Ovary (tissue), 9 donors: ENCODE measurements around the gene GRID1. TPM values are rescaled to one million over a fixed set of nuclear protein-coding genes. Genes with fewer than 3 reads are reported as not detected.

Source experiments
- DNase-seq, 5 donors: peaks; one replicate each; pipeline ENCODE4 v3.0.0-alpha.2; 2019 to 2020
- H3K27ac ChIP-seq, 2 donors: fragments of 200-600 bp; one replicate each; pipeline versions ENCODE4 v1.5.1 to v1.8.0; 2019 to 2022
- H3K27me3 ChIP-seq: fragments of 200-600 bp; one replicate; pipeline ENCODE4 v1.8.0; 2022
- H3K36me3 ChIP-seq: fragments of 200-600 bp; sonication (generic); one replicate; pipeline ENCODE4 v1.5.1; 2019
- H3K4me1 ChIP-seq: one replicate; pipeline ENCODE4 v1.8.1; 2013; ENCODE audit warnings: mild to moderate bottlenecking, moderate library complexity; ENCODE audit not compliant: insufficient read depth
- H3K4me3 ChIP-seq: fragments of 200-600 bp; sonication (generic); one replicate; pipeline ENCODE4 v1.5.1; 2017
- H3K9me3 ChIP-seq, 2 donors: fragments of 200-600 bp in 1 of 2; sonication (generic) in 1 of 2; one replicate each; pipeline versions ENCODE4 v1.5.1 to v1.8.1; 2013 to 2019; ENCODE audit warnings: mild to moderate bottlenecking in 1 of 2, moderate library complexity in 1 of 2
- EP300 ChIP-seq: sonication (generic); formaldehyde crosslinking; IDR thresholded peaks from one replicate; pipeline ENCODE4 v1.6.1; 2017; ENCODE audit warnings: antibody characterized with exemption
- POLR2A ChIP-seq: fragments of 450-650 bp; IDR thresholded peaks from one replicate; pipeline ENCODE4 v1.6.1; 2017; ENCODE audit warnings: antibody characterized with exemption, mild to moderate bottlenecking, moderate library complexity
- WGBS, 3 donors: extraction: QIAGEN DNeasy Blood & Tissue Kit in 1 of 3; methylation state at CpG; one replicate each; pipeline versions ENCODE4 v1.1.5 to v1.1.7; 2013 to 2017; 5-methylcytosine and 5-hydroxymethylcytosine counted together
- intact Hi-C, 4 donors: fragments of 100-400 bp; cut with DNase I; formaldehyde crosslinking; loops; one replicate each; pipeline versions ENCODE4 v1.11.0 to v1.15.1; 2022 to 2023
- polyA plus RNA-seq, 2 donors: library from polyadenylated mRNA; stranded (reverse); fragments of 200-250 nt in 1 of 2; fragments of 350-450 nt in 1 of 2; fragmentation: Illumina TruSeq in 1 of 2; extraction: RNeasy Lipid Tissue Mini Kit (QIAGEN cat#74804) in 1 of 2; gene quantifications; one replicate each; pipeline ENCODE4 v1.2.3, GENCODE V29; 2013 to 2014
- total RNA-seq, 7 donors: library from RNA; depleted of rRNA in 2 of 7; stranded (reverse); fragments of >200 nt in 2 of 7; fragmentation: NEBNext Ultra II Directional in 3 of 7; extraction: Animal tissue kit (Norgen Biotek cat#: 25700) in 3 of 7; gene quantifications; one replicate each; pipeline versions ENCODE4 v1.1.0 to v1.2.4, GENCODE V29; 2016 to 2023
- TF ChIP-seq, protein P1 (sequence below), 3 donors: fragments of 450-650 bp in 2 of 3; fragments of 200-600 bp in 1 of 3; IDR thresholded peaks; one replicate each; pipeline versions ENCODE4 v1.5.1 to v1.8.0; 2016 to 2022; ENCODE audit warnings: antibody characterized with exemption in 3 of 3, mild to moderate bottlenecking in 1 of 3
- donor health status: DM: no; HTN: no; CAD: no; lungs with moderate emphysema.
- donor health status: DM: no; HTN: no; CAD: no.
- donor health status: Bipolar disorder and iron deficiency.
- donor health status: DM: yes; HTN: yes; CAD: no.
- donor health status: DM: no; HTN: no; CAD: no.
- donor health status: DM: yes; HTN: yes; CAD: no.

The GRID1 gene
- total and polyA plus RNA-seq, 9 donors, result 0.57 to 6.2 (median 1.8) TPM

DNA sequence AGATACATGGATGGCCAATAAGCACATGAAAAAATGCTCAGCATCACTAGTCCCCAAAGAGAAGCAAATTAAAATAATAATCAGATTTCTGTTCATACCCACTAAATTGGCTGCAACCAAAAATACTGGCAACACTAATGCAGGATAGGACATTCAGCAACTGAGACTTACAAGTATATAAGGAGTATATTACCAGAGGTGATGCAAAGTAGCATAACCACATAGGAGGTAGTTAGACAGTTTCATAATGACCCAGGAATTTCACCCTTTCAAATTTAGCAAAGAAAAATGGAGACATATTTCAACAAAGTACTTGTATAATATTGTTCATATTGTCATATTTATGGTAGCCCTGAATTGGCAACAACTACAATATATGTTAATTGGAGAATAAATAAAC is 727.8 kb downstream of the GRID1 start:
- no peaks in the 10 kb centered on the region for H3K9me3 ChIP-seq
- no peaks in the 10 kb centered on the region for H3K36me3 ChIP-seq
- TF ChIP-seq, protein P1, sequence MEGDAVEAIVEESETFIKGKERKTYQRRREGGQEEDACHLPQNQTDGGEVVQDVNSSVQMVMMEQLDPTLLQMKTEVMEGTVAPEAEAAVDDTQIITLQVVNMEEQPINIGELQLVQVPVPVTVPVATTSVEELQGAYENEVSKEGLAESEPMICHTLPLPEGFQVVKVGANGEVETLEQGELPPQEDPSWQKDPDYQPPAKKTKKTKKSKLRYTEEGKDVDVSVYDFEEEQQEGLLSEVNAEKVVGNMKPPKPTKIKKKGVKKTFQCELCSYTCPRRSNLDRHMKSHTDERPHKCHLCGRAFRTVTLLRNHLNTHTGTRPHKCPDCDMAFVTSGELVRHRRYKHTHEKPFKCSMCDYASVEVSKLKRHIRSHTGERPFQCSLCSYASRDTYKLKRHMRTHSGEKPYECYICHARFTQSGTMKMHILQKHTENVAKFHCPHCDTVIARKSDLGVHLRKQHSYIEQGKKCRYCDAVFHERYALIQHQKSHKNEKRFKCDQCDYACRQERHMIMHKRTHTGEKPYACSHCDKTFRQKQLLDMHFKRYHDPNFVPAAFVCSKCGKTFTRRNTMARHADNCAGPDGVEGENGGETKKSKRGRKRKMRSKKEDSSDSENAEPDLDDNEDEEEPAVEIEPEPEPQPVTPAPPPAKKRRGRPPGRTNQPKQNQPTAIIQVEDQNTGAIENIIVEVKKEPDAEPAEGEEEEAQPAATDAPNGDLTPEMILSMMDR (IDR thresholded peaks at IDR 0.05), result no peak
- TF ChIP-seq EP300 (no peak), POLR2A (no peak)
- H3K4me3 ChIP-seq, result no peak overlapping the region
- H3K27me3 ChIP-seq, result no peaks in the 10 kb centered on the region
- intact Hi-C loops, result no loop called here
- DNase-seq, result no peak
- no peaks in the 10 kb centered on the region for H3K4me1 ChIP-seq
- H3K27ac ChIP-seq, result no peak overlapping the region

DNA sequence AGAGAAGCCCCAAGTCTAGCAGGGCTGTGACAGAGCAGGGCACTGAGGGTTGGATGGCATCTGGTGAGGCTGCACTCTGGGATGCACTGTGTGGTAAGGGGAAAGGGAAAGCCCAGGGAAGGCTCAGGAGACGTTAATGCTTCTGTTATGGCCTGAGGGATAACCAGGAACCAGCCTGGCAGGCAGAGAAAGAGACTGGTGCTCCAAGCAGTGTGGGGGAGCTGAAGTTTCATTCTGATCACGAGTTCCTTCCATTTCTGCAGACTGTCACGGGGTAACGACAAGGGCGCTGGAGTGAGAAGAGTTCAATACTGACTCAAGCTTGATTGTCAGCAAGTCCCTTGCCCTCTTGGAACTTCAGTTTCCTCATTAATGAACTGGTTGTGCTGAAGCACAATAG is 730.9 kb downstream of the GRID1 start:
- intact Hi-C loops, result no loop called here
- 65 to 78% (median 68%) methylated on average over 5 of the region's 5 CpGs for WGBS, 3 donors
- TF ChIP-seq, protein P1 (IDR thresholded peaks at IDR 0.05), result no peak
- TF ChIP-seq POLR2A (no peak), EP300 (no peak)
- Histone ChIP-seq H3K4me3 (no peak overlapping the region), H3K4me1 (no peaks in the 10 kb centered on the region), H3K36me3 (no peaks in the 10 kb centered on the region), H3K27ac (no peak overlapping the region), H3K27me3 (no peaks in the 10 kb centered on the region), H3K9me3 (no peaks in the 10 kb centered on the region)
- no peak for DNase-seq

DNA sequence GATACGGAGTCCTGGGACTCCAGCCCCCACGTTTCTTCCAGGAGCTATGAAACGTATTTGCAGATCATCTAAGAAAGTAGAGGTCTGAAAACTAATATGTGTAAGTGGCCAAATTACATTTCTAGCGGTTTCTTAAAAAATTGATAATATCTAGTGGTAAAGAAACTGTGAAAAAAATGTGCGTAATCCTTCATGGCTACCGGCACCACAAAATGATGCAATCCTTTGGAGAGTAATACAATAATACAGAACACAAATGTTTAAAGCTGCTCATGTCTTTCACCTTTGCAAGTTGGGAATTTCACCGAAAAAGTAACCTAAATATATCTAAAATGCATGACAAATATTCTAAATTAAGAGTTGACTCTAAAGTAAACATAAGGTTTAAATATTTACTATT is 742.1 kb downstream of the GRID1 start:
- intact Hi-C loops, result no loop called here
- WGBS, 3 donors, result 76 to 86% (median 84%) methylated on average over 7 of the region's 7 CpGs

DNA sequence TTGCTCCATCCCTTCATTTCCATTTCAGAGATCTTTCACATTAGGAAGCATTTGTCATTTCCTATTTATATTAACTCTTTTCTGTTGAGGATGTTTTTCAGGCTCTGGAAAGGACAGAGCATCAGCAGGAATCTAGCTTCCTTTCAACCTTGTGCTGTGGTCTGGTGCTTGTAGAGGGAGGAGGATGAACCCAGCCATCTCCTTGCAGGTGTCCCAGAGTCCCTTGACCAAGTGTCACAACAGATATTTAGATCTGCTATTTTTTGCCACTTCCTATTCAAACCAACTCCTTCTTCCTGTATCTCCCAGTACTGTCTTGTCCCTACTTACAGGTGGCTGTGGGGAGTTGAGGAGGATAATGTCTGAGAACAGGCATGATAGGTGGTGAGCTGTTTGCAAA is 742.8 kb downstream of the GRID1 start:
- intact Hi-C loops, result no loop called here
- Histone ChIP-seq H3K4me3 (no peak overlapping the region), H3K9me3 (no peaks in the 10 kb centered on the region), H3K36me3 (no peaks in the 10 kb centered on the region), H3K27me3 (no peaks in the 10 kb centered on the region), H3K27ac (no peak overlapping the region), H3K4me1 (no peaks in the 10 kb centered on the region)
- no peak for DNase-seq
- TF ChIP-seq EP300 (no peak), POLR2A (no peak)
- TF ChIP-seq, protein P1 (IDR thresholded peaks at IDR 0.05), result no peak

More for the DNA sequence above, 742.1 kb downstream of the GRID1 start:
- Histone ChIP-seq H3K27me3 (no peaks in the 10 kb centered on the region), H3K4me3 (no peak overlapping the region), H3K36me3 (no peaks in the 10 kb centered on the region), H3K27ac (no peak overlapping the region), H3K9me3 (no peaks in the 10 kb centered on the region), H3K4me1 (no peaks in the 10 kb centered on the region)
- TF ChIP-seq POLR2A, result no peak
- no peak for DNase-seq

DNA sequence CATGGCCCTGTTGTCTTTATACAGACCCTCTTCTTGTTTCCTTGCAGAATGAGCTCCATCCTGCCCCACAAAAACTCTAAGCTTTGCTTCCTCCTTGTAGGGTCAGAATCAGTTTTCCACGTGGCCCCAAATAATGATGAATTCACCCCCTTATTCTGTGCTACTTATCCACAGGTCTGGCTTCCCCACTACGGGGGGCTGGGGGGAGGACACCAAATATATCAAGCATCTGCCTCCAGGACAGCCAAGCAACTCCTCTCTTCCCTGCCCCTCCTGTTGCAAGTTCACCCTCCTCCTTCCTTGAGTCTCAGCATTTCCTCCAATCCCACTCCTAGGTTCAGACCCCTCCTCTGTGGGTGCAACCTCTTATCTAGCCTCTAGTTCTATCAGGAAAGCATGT is 743.3 kb downstream of the GRID1 start:
- WGBS, 3 donors, result 45 to 53% (median 48%) methylated on average over 2 of the region's 2 CpGs
- Histone ChIP-seq H3K4me3 (no peak overlapping the region), H3K4me1 (no peaks in the 10 kb centered on the region), H3K36me3 (no peaks in the 10 kb centered on the region), H3K27ac (no peak overlapping the region), H3K9me3 (no peaks in the 10 kb centered on the region), H3K27me3 (no peaks in the 10 kb centered on the region)
- no peak for TF ChIP-seq POLR2A
- TF ChIP-seq EP300, result no peak
- TF ChIP-seq, protein P1 (IDR thresholded peaks at IDR 0.05), result no peak
- intact Hi-C loops, result no loop called here
- no peak for DNase-seq
